Hepatocyte (in vitro differentiated cells): ENCODE data around the gene CMTM6.

Experiments
- CTCF ChIP-seq: fragments of 200-600 bp; sonication (generic); IDR thresholded peaks from 2 replicates; pipeline ENCODE4 v1.5.1; 2016; ENCODE audit warnings: antibody characterized with exemption, mild to moderate bottlenecking; ENCODE audit not compliant: poor library complexity
- EZH2phosphoT487 ChIP-seq: fragments of 200-600 bp; sonication (generic); IDR thresholded peaks from one replicate; pipeline ENCODE4 v1.6.1; 2018; ENCODE audit warnings: antibody characterized with exemption, mild to moderate bottlenecking, low read depth, moderate library complexity; ENCODE audit not compliant: unreplicated experiment, severe bottlenecking

- TF ChIP-seq CTCF (no peak), EZH2phosphoT487 (no peak)
Measured at GRCh38 chr3:32455609-32456428, 46.8 kb downstream of the CMTM6 start.
